GM23338 (cell line): ENCODE results near the gene SEPTIN11.

Source experiments
- CREB1 ChIP-seq: fragments of 250-450 bp; sonication (Bioruptor Pico); IDR thresholded peaks from 2 replicates; pipeline ENCODE4 v1.5.0; 2020; ENCODE audit warnings: low read depth, mild to moderate bottlenecking, moderate library complexity
- CTCF ChIP-seq, 2 experiments: fragments of 200-600 bp in 1 of 2; sonication (generic) in 1 of 2; conservative IDR thresholded peaks; 2 replicates each; pipeline versions ENCODE4 v1.5.1 to v1.6.1; 2016 to 2017; ENCODE audit warnings: antibody characterized with exemption in 2 of 2, low read depth in 2 of 2, mild to moderate bottlenecking in 2 of 2, moderate library complexity in 1 of 2
- ETS1 ChIP-seq: IDR thresholded peaks from 2 replicates; pipeline ENCODE4 v1.6.1; 2016; ENCODE audit warnings: antibody characterized with exemption
- EZH2 ChIP-seq: fragments of 200-600 bp; sonication (generic); IDR thresholded peaks from one replicate; pipeline ENCODE4 v1.8.0; 2017; ENCODE audit warnings: antibody characterized with exemption, mild to moderate bottlenecking, low read depth; ENCODE audit not compliant: unreplicated experiment
- EZH2phosphoT487 ChIP-seq: fragments of 200-600 bp; sonication (generic); IDR thresholded peaks from one replicate; pipeline ENCODE4 v1.8.1; 2018; ENCODE audit warnings: antibody characterized with exemption; ENCODE audit not compliant: unreplicated experiment
- NANOG ChIP-seq: IDR thresholded peaks from 2 replicates; pipeline ENCODE4 v1.6.1; 2016; ENCODE audit warnings: antibody characterized with exemption, borderline replicate concordance
- POLR2AphosphoS5 ChIP-seq: IDR thresholded peaks from 2 replicates; pipeline ENCODE4 v1.6.1; 2016; ENCODE audit warnings: antibody characterized with exemption, low read depth
- REST ChIP-seq: IDR thresholded peaks from one replicate; pipeline ENCODE4 v1.6.1; 2018; ENCODE audit warnings: antibody characterized with exemption; ENCODE audit not compliant: unreplicated experiment
- STAT1 ChIP-seq: IDR thresholded peaks from one replicate; pipeline ENCODE4 v1.6.1; 2016; ENCODE audit warnings: antibody characterized with exemption; ENCODE audit not compliant: unreplicated experiment
- ZNF331 ChIP-seq: fragments of 250-450 bp; sonication (Bioruptor Pico); IDR thresholded peaks from 2 replicates; pipeline ENCODE4 v1.5.0; 2020; ENCODE audit warnings: low read depth, mild to moderate bottlenecking, moderate library complexity
- ZNF462 ChIP-seq: fragments of 250-450 bp; sonication (Bioruptor Pico); IDR thresholded peaks from 2 replicates; pipeline ENCODE4 v1.5.0; 2020; ENCODE audit warnings: mild to moderate bottlenecking, moderate library complexity

GRCh38 chr4:76969941-76970529 lies 20.5 kb downstream of the SEPTIN11 start:
- TF ChIP-seq CTCF (conservative IDR thresholded peaks at IDR 0.05; ENCODE audit: low read depth in 2 of 2) (no peak), REST (no peak), CREB1 (CRISPR knock-in tag) (no peak), EZH2 (no peak), POLR2AphosphoS5 (no peak), STAT1 (no peak), ZNF462 (peak; percentile 72), EZH2phosphoT487 (no peak), ZNF331 (CRISPR knock-in tag) (no peak), ETS1 (no peak), NANOG (no peak)
